Measurements from ENCODE around the gene MATN4. TPM values are rescaled to one million over a fixed set of nuclear protein-coding genes. Genes with fewer than 3 reads are reported as not detected.
A peak's percentile ranks its signal among the peaks of the same experiment; 100 is the strongest.

The MATN4 gene
- total RNA-seq, 1 donor from 2014 or later = not detected

DNA sequence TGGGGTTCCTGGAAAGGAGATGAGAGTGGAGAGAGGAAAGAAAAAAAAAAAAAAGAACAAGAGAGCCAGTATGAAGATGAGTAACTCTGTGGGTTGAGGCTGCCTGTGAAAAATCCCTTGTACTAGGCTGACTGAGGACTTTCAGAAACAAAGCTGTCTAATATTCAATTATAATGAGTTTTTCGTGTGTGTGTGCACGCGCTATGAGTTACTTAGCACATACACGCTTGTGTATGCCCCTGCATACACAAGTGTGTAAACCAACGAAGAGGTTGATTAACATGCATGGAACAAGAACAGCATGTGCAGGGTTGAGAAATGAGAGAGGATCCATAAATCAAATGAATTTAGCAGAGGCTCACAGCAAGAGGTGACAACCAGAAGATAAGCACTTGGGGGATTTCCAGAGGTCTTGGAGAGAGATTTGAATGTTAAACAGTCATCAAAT, 6.3 kb downstream of the MATN4 start:
- Histone ChIP-seq H3K36me3 (ENCODE audit: control insufficient read depth, insufficient read depth, low read length) (no peaks in the 10 kb centered on the region), H3K4me3 (ENCODE audit: low read depth, low read length) (no peak overlapping the region), H3K27me3 (ENCODE audit: control insufficient read depth, insufficient read depth, low read length) (peaks cover 20% of the 10 kb centered on the region)
- TF ChIP-seq, protein P1, sequence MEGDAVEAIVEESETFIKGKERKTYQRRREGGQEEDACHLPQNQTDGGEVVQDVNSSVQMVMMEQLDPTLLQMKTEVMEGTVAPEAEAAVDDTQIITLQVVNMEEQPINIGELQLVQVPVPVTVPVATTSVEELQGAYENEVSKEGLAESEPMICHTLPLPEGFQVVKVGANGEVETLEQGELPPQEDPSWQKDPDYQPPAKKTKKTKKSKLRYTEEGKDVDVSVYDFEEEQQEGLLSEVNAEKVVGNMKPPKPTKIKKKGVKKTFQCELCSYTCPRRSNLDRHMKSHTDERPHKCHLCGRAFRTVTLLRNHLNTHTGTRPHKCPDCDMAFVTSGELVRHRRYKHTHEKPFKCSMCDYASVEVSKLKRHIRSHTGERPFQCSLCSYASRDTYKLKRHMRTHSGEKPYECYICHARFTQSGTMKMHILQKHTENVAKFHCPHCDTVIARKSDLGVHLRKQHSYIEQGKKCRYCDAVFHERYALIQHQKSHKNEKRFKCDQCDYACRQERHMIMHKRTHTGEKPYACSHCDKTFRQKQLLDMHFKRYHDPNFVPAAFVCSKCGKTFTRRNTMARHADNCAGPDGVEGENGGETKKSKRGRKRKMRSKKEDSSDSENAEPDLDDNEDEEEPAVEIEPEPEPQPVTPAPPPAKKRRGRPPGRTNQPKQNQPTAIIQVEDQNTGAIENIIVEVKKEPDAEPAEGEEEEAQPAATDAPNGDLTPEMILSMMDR (IDR thresholded peaks at IDR 0.05; ENCODE audit: insufficient read depth, low read length, poor library complexity, severe bottlenecking) = no peak
- no peak for DNase-seq (ENCODE audit: low read depth)

DNA sequence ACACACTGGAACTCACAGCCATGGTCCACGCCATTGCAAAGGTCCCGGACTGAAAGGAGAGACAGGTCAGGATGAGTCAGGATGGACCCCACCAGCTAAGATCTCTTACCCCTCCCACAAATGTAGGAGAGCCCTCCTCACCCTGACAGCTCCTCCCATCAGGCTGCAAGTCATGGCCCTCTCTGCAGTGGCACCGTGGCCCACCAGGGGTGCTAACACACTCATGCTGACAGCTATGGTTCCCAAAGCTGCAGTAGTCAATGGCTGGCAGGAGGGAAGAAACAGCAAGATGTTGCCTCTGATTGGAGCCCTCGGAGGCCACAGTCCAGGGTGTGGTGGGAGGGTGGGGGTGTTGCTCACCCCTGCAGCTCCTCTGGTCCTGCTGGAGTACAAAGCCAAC, 7.1 kb downstream of the MATN4 start:
- peaks cover 13% of the 10 kb centered on the region for H3K27me3 ChIP-seq (ENCODE audit: control insufficient read depth, insufficient read depth, low read length)
- no peak for DNase-seq (ENCODE audit: low read depth)
- H3K4me3 ChIP-seq (ENCODE audit: low read depth, low read length) = no peak overlapping the region
- H3K36me3 ChIP-seq (ENCODE audit: control insufficient read depth, insufficient read depth, low read length) = no peaks in the 10 kb centered on the region
- TF ChIP-seq, protein P1 (IDR thresholded peaks at IDR 0.05; ENCODE audit: insufficient read depth, low read length, poor library complexity, severe bottlenecking) = peak; percentile 50

DNA sequence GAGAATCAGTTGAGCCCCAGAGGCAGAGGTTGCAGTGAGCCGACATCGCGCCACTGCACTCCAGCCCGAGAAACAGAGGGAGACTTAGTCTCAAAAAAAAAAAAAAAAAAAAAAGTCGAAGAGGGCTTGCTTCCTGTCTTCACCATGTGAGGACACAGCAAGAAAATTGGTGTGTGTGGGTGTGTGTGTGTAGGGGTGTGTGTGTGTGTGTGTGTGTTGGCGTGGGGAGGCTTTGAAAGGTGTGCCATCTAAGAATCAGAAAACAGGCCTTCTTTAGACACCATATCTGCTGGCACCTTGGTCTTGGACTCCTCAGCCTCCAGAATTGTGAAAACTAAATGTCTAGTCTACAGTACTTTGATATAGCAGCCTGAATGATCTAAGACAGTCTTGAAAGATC, 8.3 kb downstream of the MATN4 start:
- H3K4me3 ChIP-seq (ENCODE audit: low read depth, low read length) = no peak overlapping the region
- TF ChIP-seq, protein P1 (IDR thresholded peaks at IDR 0.05; ENCODE audit: insufficient read depth, low read length, poor library complexity, severe bottlenecking) = no peak
- H3K27me3 ChIP-seq (ENCODE audit: control insufficient read depth, insufficient read depth, low read length) = peaks cover 11% of the 10 kb centered on the region
- DNase-seq (ENCODE audit: low read depth) = no peak
- H3K36me3 ChIP-seq (ENCODE audit: control insufficient read depth, insufficient read depth, low read length) = no peaks in the 10 kb centered on the region

DNA sequence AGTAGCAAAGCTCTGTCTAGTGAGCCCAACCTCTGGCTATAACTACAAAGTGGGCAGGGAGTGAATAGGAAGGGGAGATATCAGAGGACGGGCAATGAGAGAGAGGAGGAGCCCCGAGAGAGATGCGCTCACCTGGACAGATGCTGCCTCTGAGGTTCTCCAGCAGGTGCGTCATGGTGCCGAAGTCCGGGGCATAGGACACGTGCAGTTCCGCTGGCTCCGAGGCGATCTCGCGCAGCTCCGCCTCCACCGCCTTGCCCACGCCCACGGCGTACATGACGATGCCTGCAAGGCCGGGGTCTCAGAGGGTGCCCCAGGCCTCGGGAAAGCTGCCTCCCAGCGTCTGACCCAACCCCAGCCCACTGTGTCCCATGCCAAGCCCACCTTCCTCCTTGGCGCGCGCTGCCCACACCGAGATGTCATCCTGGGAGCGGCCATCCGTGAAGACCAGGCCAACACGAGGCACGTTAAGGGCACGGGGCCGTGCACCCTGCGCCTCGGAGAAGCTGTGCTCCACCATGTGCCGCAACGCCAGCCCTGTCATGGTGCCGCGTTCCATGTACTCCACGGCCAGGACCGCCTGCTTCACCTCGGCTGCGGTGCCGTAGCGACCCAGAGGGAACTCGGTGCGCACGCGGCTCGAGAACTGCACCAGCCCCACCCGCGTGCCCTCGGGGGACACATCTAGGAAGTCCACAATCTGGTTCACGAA, 10.2 kb downstream of the MATN4 start:
- H3K4me3 ChIP-seq (ENCODE audit: low read depth, low read length) = no peak overlapping the region
- TF ChIP-seq, protein P1 (IDR thresholded peaks at IDR 0.05; ENCODE audit: insufficient read depth, low read length, poor library complexity, severe bottlenecking) = no peak
- no peak for DNase-seq (ENCODE audit: low read depth)

DNA sequence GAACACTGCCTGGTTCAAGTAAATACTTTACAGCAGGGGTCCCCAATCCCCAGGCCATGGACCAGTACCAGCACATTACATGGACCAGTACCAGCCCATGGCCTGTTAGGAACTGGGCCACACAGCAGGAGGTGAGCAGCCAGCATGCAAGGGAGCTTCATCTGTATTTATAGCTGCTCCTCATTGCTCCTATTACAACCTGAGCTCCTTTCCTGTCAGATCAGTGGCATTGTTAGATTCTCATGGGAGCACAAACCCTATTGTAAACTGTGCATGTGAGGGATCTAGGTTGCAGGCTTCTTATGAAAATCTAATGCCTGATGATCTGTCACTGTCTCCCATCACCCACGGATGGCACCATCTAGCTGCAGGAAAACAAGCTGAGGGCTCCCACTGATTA, 13.4 kb downstream of the MATN4 start:
- no peak for DNase-seq (ENCODE audit: low read depth)
- TF ChIP-seq, protein P1 (IDR thresholded peaks at IDR 0.05; ENCODE audit: insufficient read depth, low read length, poor library complexity, severe bottlenecking) = no peak
- peaks cover 6% of the 10 kb centered on the region for H3K27me3 ChIP-seq (ENCODE audit: control insufficient read depth, insufficient read depth, low read length)
- no peaks in the 10 kb centered on the region for H3K36me3 ChIP-seq (ENCODE audit: control insufficient read depth, insufficient read depth, low read length)
- no peak overlapping the region for H3K4me3 ChIP-seq (ENCODE audit: low read depth, low read length)

More for the DNA sequence above, 10.2 kb downstream of the MATN4 start:
- peaks cover 5% of the 10 kb centered on the region for H3K27me3 ChIP-seq (ENCODE audit: control insufficient read depth, insufficient read depth, low read length)
- no peaks in the 10 kb centered on the region for H3K36me3 ChIP-seq (ENCODE audit: control insufficient read depth, insufficient read depth, low read length)

DNA sequence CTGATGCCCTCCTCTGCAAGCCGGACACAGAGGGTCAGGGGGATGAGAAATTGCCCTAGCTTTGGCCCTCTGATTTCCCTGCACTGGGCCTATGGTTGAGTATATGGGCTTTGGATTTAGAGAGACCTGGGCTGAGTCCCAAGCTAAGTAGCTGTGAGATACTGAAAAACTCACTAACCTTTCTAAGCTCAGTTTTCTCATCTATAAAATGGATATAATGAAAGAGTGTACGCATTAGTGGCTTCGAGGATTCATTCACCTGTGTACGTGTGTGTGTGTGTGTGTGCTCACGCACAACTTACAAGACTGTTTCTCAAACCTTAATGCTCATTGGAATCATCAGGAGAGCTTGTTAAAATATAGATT, 14.1 kb downstream of the MATN4 start:
- no peak for DNase-seq (ENCODE audit: low read depth)
- Histone ChIP-seq H3K27me3 (ENCODE audit: control insufficient read depth, insufficient read depth, low read length) (peaks cover 6% of the 10 kb centered on the region), H3K36me3 (ENCODE audit: control insufficient read depth, insufficient read depth, low read length) (no peaks in the 10 kb centered on the region), H3K4me3 (ENCODE audit: low read depth, low read length) (no peak overlapping the region)
- TF ChIP-seq, protein P1 (IDR thresholded peaks at IDR 0.05; ENCODE audit: insufficient read depth, low read length, poor library complexity, severe bottlenecking) = no peak
